BJ (cell line): ENCODE data around the gene E2F3. TPM values are rescaled to one million over a fixed set of nuclear protein-coding genes. Genes with fewer than 3 reads are reported as not detected.

Experiments
- CTCF ChIA-PET: fragments of 350-600 bp; formaldehyde crosslinking; extraction: SDS; loops from one replicate; lab custom pipeline; 2021; ENCODE audit warnings: antibody characterized with exemption, inconsistent platforms; lab: Yijun Ruan, JAX
- POLR2A ChIA-PET: fragments of 300-600 bp; sonication (Branson Sonifier 250); formaldehyde crosslinking; extraction: SDS; loops from one replicate; lab custom pipeline; 2021; ENCODE audit warnings: antibody characterized with exemption; lab: Charles Lee
- DNase-seq: peaks from one replicate; pipeline ENCODE4 v3.0.0-alpha.2; 2011; ENCODE audit warnings: low read depth
- H3K27me3 ChIP-seq: 2 replicates; pipeline ENCODE4 v1.6.0; 2011; ENCODE audit warnings: low read length; ENCODE audit not compliant: control insufficient read depth, insufficient read depth
- H3K36me3 ChIP-seq: 2 replicates; pipeline ENCODE4 v1.5.1; 2011; ENCODE audit warnings: low read length; ENCODE audit not compliant: control insufficient read depth, insufficient read depth
- H3K4me3 ChIP-seq: 2 replicates; pipeline ENCODE4 v1.5.1; 2011; ENCODE audit warnings: low read depth, mild to moderate bottlenecking, control low read depth, low read length
- polyA plus RNA-seq: library from polyadenylated mRNA; depleted of rRNA; stranded (reverse); fragments of >200 nt; gene quantifications from 2 replicates; pipeline ENCODE4 v1.2.3, GENCODE V29; 2011
- TF ChIP-seq, protein P1 (sequence below): IDR thresholded peaks from 2 replicates; pipeline ENCODE4 v1.5.1; 2011; ENCODE audit warnings: low read depth, mild to moderate bottlenecking, control low read depth, inconsistent platforms, low read length, moderate library complexity; ENCODE audit not compliant: insufficient read depth

Gene E2F3
- polyA plus RNA-seq, 1 experiment: 7.0 TPM

DNA sequence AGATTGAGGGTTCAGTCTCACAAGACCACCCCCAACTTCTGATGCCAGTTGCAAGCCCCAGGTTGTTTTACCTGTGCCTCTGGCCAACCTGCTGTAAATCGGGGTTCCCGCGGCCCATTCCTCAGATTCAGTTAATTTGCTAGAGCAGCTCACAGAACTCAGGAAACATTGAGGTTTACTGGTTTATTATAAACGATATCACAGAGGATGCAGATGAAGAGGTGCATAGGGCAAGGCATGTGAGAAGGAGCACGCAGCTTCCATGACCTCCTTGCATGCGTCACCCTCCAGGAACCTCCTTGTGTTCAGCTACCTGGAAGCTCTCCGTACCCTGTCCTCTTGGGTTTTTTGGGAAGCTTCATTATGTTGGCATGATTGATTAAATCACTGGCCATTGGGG is 66.5 kb downstream of the E2F3 start:
- Histone ChIP-seq H3K27me3 (no peaks in the 10 kb centered on the region), H3K4me3 (no peak overlapping the region), H3K36me3 (no peaks in the 10 kb centered on the region)
- DNase-seq: no peak
- TF ChIP-seq, protein P1, sequence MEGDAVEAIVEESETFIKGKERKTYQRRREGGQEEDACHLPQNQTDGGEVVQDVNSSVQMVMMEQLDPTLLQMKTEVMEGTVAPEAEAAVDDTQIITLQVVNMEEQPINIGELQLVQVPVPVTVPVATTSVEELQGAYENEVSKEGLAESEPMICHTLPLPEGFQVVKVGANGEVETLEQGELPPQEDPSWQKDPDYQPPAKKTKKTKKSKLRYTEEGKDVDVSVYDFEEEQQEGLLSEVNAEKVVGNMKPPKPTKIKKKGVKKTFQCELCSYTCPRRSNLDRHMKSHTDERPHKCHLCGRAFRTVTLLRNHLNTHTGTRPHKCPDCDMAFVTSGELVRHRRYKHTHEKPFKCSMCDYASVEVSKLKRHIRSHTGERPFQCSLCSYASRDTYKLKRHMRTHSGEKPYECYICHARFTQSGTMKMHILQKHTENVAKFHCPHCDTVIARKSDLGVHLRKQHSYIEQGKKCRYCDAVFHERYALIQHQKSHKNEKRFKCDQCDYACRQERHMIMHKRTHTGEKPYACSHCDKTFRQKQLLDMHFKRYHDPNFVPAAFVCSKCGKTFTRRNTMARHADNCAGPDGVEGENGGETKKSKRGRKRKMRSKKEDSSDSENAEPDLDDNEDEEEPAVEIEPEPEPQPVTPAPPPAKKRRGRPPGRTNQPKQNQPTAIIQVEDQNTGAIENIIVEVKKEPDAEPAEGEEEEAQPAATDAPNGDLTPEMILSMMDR: no peak
- POLR2A ChIA-PET: no interaction called here
- CTCF ChIA-PET: no interaction called here

DNA sequence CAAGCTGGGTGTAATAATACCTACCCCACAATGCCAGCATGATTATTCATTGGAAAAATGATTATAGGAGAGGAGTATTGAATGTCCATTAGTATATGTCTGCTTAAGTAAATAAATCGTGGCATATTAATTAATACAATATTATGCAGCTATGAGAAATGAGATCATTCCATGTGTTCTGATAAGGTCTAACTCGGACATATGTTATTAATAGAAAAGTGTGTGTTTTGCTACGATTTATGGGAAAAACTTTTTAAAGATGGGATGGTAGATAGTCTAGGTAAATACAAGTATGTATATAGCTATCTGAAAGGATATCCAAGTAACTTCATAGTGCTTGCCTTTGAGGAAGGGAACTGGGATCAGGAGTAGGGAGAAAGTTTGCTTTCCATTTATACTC is 71.1 kb downstream of the E2F3 start:
- no peaks in the 10 kb centered on the region for H3K27me3 ChIP-seq
- no peak overlapping the region for H3K4me3 ChIP-seq
- ChIA-PET CTCF (interaction anchor here (1.1 kb wide), 1 partner anchor 8 kb away, joined by 4 read pairs; no protein-coding TSS in a partner anchor), POLR2A (no interaction called here)
- H3K36me3 ChIP-seq: no peaks in the 10 kb centered on the region
- DNase-seq: no peak
- TF ChIP-seq, protein P1: no peak

DNA sequence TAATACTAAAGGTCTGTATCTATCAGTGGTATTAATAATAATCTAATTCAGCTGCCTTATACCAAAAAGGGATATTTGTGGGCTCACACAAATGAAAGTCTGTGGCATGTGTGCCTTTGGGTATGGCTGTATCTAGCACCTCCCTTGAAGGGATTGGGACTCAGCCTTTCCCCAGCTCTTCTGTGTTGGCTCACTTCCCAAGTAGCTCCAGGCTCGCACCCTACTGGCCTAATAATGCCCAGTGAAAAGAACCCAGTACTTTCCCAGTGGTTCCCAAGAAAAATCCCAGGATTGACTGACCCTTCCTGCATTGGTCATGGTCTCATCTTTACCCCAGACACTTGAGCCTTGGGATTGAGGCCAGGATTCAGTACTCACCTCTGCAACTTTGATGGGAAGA is 71.8 kb downstream of the E2F3 start:
- ChIA-PET POLR2A (no interaction called here), CTCF (interaction anchor here (0.6 kb wide), 1 partner anchor 21 kb away, joined by 3 read pairs; no protein-coding TSS in a partner anchor)
- Histone ChIP-seq H3K36me3 (no peaks in the 10 kb centered on the region), H3K27me3 (no peaks in the 10 kb centered on the region), H3K4me3 (no peak overlapping the region)
- no peak for DNase-seq
- TF ChIP-seq, protein P1: no peak

DNA sequence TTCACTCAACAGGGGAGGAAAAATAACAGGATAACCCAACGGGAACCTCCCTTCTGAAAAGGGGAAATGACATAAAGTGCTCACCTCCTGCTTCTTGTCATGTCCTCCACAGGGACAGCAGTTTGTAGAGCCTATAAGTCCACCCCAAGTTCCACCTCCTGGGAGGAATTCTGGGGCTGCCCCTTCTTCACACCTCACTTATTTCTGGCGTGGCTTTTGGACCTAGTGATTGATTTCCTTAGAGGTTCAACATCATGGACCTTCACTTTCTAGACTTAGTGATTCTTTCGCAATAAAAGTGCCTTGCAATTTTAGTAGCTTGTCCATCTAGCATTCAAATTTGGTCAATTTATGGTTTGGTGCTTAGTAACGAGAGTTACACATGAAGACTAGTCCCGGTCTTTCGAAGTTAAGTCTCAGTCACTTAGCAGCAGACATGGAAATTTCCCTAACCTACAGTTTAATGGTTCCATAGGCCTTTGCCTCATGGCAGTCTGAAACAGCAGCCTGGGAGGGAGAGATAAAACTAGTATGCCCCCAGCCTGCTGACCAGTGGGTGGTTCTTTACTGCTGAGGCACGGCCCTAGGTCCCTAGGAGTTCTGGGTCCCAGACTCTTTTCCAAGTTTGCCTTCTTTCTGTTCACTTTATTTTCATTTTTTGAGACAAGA is 73.3 kb downstream of the E2F3 start:
- no peak for DNase-seq
- Histone ChIP-seq H3K4me3 (no peak overlapping the region), H3K27me3 (no peaks in the 10 kb centered on the region), H3K36me3 (no peaks in the 10 kb centered on the region)
- TF ChIP-seq, protein P1: no peak
- ChIA-PET CTCF (no interaction called here), POLR2A (no interaction called here)

DNA sequence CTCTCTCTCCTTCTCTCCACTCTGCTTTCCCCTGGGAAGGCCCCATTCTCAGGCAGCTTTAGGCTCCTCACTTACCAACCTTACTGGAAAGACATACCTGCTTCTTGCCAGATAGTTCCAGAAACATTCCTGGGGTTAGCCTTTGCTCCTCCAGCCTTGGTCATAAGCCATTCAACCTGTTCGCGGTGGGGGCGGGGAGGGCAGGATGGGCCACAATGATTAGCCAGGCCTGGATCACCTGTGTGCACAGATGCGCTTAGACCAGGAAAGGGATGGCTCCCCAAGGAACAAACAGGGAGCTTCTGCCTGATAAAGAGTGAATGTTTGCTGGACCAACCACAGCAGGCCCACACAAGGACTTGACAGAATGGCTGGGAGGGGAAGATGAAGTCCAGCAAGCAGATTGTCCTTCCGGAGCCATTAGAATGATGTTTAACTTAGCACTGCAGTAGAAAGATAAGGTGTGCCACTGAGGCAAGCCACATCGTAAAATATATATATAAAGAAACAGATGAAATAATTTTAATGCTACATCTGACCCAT is 74.9 kb downstream of the E2F3 start:
- DNase-seq: no peak
- TF ChIP-seq, protein P1: no peak
- ChIA-PET POLR2A (no interaction called here), CTCF (no interaction called here)
- Histone ChIP-seq H3K27me3 (no peaks in the 10 kb centered on the region), H3K4me3 (no peak overlapping the region), H3K36me3 (0 out of 2 replicates have a peak, but pooled peaks cover 1% of the 10 kb centered on the region)
